ENCODE results near the gene SUGP1.

The SUGP1 gene

GRCh38 chr19:19342086-19343015, 22.0 kb upstream of the SUGP1 start:
- in situ Hi-C loops (cut with MboI; ENCODE audit: low sequenced_read_pairs): no loop called here

- in situ Hi-C loops (cut with MboI; ENCODE audit: low sequenced_read_pairs): no loop called here
Measured at GRCh38 chr19:19341026-19341425, 20.7 kb upstream of the SUGP1 start.

- in situ Hi-C loops (cut with MboI; ENCODE audit: low sequenced_read_pairs): no loop called here
Measured at GRCh38 chr19:19338082-19338481, 17.8 kb upstream of the SUGP1 start.

- in situ Hi-C loops (cut with MboI; ENCODE audit: low sequenced_read_pairs): no loop called here
Measured at GRCh38 chr19:19337120-19337519, 16.8 kb upstream of the SUGP1 start.

- in situ Hi-C loops (cut with MboI; ENCODE audit: low sequenced_read_pairs): no loop called here
Measured at GRCh38 chr19:19336597-19336996, 16.3 kb upstream of the SUGP1 start.

- in situ Hi-C loops (cut with MboI; ENCODE audit: low sequenced_read_pairs): no loop called here
Measured at GRCh38 chr19:19335408-19336158, 15.3 kb upstream of the SUGP1 start.

- in situ Hi-C loops (cut with MboI; ENCODE audit: low sequenced_read_pairs): no loop called here
Measured at GRCh38 chr19:19334989-19335344, 14.7 kb upstream of the SUGP1 start.

- in situ Hi-C loops (cut with MboI; ENCODE audit: low sequenced_read_pairs): no loop called here
Measured at GRCh38 chr19:19334063-19334988, 14.0 kb upstream of the SUGP1 start.

GRCh38 chr19:19329126-19329525, 8.8 kb upstream of the SUGP1 start:
- in situ Hi-C loops (cut with MboI; ENCODE audit: low sequenced_read_pairs): no loop called here

- in situ Hi-C loops (cut with MboI; ENCODE audit: low sequenced_read_pairs): no loop called here
Measured at GRCh38 chr19:19327672-19328071, 7.4 kb upstream of the SUGP1 start.

- in situ Hi-C loops (cut with MboI; ENCODE audit: low sequenced_read_pairs): no loop called here
Measured at GRCh38 chr19:19324059-19324770, 3.9 kb upstream of the SUGP1 start.

- in situ Hi-C loops (cut with MboI; ENCODE audit: low sequenced_read_pairs): no loop called here
Measured at GRCh38 chr19:19321141-19321577, 850 bp upstream of the SUGP1 start.

GRCh38 chr19:19319732-19320360, 463 bp downstream of the SUGP1 start:
- in situ Hi-C loops (cut with MboI; ENCODE audit: low sequenced_read_pairs): no loop called here

- in situ Hi-C loops (cut with MboI; ENCODE audit: low sequenced_read_pairs): no loop called here
Measured at GRCh38 chr19:19316082-19316481, 4.2 kb downstream of the SUGP1 start.

- in situ Hi-C loops (cut with MboI; ENCODE audit: low sequenced_read_pairs): no loop called here
Measured at GRCh38 chr19:19315444-19315843, 4.9 kb downstream of the SUGP1 start.

- in situ Hi-C loops (cut with MboI; ENCODE audit: low sequenced_read_pairs): no loop called here
Measured at GRCh38 chr19:19308373-19308772, 11.9 kb downstream of the SUGP1 start.

GRCh38 chr19:19306191-19306590, 14.1 kb downstream of the SUGP1 start:
- in situ Hi-C loops (cut with MboI; ENCODE audit: low sequenced_read_pairs): no loop called here

GRCh38 chr19:19305696-19306095, 14.6 kb downstream of the SUGP1 start:
- in situ Hi-C loops (cut with MboI; ENCODE audit: low sequenced_read_pairs): no loop called here

GRCh38 chr19:19305066-19305465, 15.2 kb downstream of the SUGP1 start:
- in situ Hi-C loops (cut with MboI; ENCODE audit: low sequenced_read_pairs): no loop called here

Measured in HL-60/S4 (cell line).